ENCODE measurements around the gene MSI1. TPM values are rescaled to one million over a fixed set of nuclear protein-coding genes. Genes with fewer than 3 reads are reported as not detected.

The MSI1 gene
- total RNA-seq, 6 experiments from 2014 or later: 0.06 to 1.6 TPM; not detected in 4

DNA sequence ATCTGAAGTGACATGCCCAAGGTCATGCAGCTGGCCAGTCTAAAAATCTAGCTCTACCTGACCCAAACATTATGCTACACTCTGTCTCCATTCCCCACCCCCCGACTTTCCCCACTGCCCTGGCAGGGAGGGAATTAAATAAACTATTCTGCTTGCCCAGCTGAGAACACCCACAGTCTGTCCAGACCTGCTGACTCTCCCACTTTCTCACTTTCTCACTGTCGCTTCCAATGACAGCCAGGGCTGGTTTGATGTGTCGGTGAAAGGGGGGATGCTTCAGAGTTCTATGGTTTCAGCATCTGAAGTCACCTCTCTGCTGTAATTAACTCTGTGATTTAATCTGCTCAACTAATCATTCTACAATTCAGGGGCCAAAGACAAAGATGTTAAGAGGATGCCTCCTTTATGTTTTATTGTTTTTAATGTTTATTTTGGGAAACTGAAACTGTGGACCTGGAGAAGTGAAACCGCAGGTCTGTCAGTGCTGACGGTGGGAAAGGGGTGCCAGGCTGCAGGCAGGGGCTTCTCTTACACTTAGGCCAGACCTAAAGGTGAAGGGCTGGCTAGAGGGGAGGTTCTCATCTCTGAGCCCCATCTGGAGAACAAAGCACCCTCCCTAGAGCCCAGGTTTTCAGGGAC is 8.1 kb upstream of the MSI1 start:
- H3K36me3 ChIP-seq: no peaks in the 10 kb centered on the region
- no peaks in the 10 kb centered on the region for H3K9me3 ChIP-seq
- DNase-seq (no peak), ATAC-seq (no peak)
- no peak overlapping the region for H3K4me3 ChIP-seq
- intact Hi-C loops (cut with DNase I): no loop called here
- no peaks in the 10 kb centered on the region for H3K27me3 ChIP-seq
- 35% methylated on average over 5 of the region's 5 CpGs for WGBS (ENCODE audit: insufficient coverage, low coverage, low lambda C conversion rate, missing lambda C conversion rate)
- no peak overlapping the region for H3K27ac ChIP-seq
- TF ChIP-seq, protein P1, sequence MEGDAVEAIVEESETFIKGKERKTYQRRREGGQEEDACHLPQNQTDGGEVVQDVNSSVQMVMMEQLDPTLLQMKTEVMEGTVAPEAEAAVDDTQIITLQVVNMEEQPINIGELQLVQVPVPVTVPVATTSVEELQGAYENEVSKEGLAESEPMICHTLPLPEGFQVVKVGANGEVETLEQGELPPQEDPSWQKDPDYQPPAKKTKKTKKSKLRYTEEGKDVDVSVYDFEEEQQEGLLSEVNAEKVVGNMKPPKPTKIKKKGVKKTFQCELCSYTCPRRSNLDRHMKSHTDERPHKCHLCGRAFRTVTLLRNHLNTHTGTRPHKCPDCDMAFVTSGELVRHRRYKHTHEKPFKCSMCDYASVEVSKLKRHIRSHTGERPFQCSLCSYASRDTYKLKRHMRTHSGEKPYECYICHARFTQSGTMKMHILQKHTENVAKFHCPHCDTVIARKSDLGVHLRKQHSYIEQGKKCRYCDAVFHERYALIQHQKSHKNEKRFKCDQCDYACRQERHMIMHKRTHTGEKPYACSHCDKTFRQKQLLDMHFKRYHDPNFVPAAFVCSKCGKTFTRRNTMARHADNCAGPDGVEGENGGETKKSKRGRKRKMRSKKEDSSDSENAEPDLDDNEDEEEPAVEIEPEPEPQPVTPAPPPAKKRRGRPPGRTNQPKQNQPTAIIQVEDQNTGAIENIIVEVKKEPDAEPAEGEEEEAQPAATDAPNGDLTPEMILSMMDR (IDR thresholded peaks at IDR 0.05): no peak
- TF ChIP-seq POLR2A (IDR thresholded peaks at IDR 0.05): no peak
- peaks cover 0 to 4% (median 0%) of the 10 kb centered on the region in 4 donors for H3K4me1 ChIP-seq

- Histone ChIP-seq H3K27me3 (no peaks in the 10 kb centered on the region), H3K4me3 (no peak overlapping the region), H3K27ac (no peak overlapping the region), H3K9me3 (no peaks in the 10 kb centered on the region), H3K36me3 (no peaks in the 10 kb centered on the region), H3K4me1 (no peaks in the 10 kb centered on the region)
- intact Hi-C loops (cut with DNase I): no loop called here
- TF ChIP-seq, protein P1 (IDR thresholded peaks at IDR 0.05): no peak
- TF ChIP-seq POLR2A (IDR thresholded peaks at IDR 0.05): no peak
- ATAC-seq: no peak
- WGBS (ENCODE audit: insufficient coverage, low coverage, low lambda C conversion rate, missing lambda C conversion rate): 75% methylated on average over 5 of the region's 5 CpGs
- DNase-seq: no peak
Measured at GRCh38 chr12:120376416-120376815, 7.5 kb upstream of the MSI1 start.

DNA sequence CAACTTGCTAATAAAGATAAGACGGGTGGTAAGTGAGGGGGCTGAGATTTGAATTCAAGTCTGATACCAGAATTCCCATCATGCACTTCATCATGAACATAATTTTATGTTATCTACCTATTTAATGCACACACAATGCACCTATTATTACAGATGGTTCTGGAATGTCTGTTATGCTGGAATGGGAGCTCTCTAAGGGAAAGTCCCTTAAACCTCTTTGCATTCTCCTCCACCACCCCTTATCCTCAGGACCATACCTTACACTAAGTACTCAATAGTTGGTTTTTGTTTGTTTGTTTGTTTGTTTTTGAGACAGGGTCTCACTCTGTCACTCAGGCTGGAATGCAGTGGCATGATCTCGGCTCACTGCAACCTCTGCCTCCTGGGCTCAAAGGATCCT is 7.0 kb upstream of the MSI1 start:
- Histone ChIP-seq H3K27ac (no peak overlapping the region), H3K36me3 (no peaks in the 10 kb centered on the region), H3K27me3 (no peaks in the 10 kb centered on the region), H3K4me3 (no peak overlapping the region), H3K9me3 (no peaks in the 10 kb centered on the region), H3K4me1 (no peaks in the 10 kb centered on the region)
- TF ChIP-seq POLR2A (IDR thresholded peaks at IDR 0.05): no peak
- TF ChIP-seq, protein P1 (IDR thresholded peaks at IDR 0.05): no peak
- intact Hi-C loops (cut with DNase I): no loop called here
- DNase-seq (no peak), ATAC-seq (no peak)
- 38% methylated on average over 2 of the region's 2 CpGs for WGBS (ENCODE audit: insufficient coverage, low coverage, low lambda C conversion rate, missing lambda C conversion rate)

GRCh38 chr12:120373683-120374082 is 4.7 kb upstream of the MSI1 start:
- WGBS (ENCODE audit: insufficient coverage, low coverage, low lambda C conversion rate, missing lambda C conversion rate): 81% methylated on average over 8 of the region's 8 CpGs
- H3K27me3 ChIP-seq: no peaks in the 10 kb centered on the region
- DNase-seq (no peak), ATAC-seq (no peak)
- no peak overlapping the region for H3K27ac ChIP-seq
- H3K9me3 ChIP-seq: no peaks in the 10 kb centered on the region
- H3K4me1 ChIP-seq: peaks cover 0 to 1% (median 0%) of the 10 kb centered on the region in 4 donors
- H3K36me3 ChIP-seq: no peaks in the 10 kb centered on the region
- no peak overlapping the region for H3K4me3 ChIP-seq
- no peak for TF ChIP-seq POLR2A (IDR thresholded peaks at IDR 0.05)
- TF ChIP-seq, protein P1 (IDR thresholded peaks at IDR 0.05): no peak
- intact Hi-C loops (cut with DNase I): no loop called here

Data from right lobe of liver (tissue), 6 donors.